Activated T-cell treated with anti-CD3 and anti-CD28 coated beads, Interleukin-2, amount 50 U/mL, for 1 hour (primary cell): Measurements from ENCODE around the gene GPR26.

ENCODE experiments used
- DNase-seq: peaks from one replicate; pipeline ENCODE4 v3.0.0-alpha.2; 2020

Gene GPR26

DNA sequence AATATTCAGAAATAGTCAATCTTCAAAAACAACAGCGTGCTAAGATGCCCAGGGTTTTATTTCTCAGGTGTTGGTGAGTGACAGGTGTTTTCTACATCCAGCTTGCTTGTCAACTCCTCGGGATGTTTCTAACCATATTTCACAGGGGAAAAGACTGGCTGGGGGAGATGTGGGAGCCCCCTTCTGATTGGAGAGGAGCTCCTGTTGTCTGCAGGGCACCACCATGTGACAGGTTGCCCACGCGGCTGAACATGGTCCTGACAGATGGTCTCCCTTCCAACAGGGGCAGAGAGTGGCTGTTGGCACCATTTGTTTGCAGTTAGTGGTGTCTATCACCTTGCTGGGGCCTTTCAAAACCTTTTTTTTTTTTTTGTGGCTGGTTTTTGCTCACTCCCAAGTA lies 16.5 kb upstream of the GPR26 start:
- no peak for DNase-seq

DNA sequence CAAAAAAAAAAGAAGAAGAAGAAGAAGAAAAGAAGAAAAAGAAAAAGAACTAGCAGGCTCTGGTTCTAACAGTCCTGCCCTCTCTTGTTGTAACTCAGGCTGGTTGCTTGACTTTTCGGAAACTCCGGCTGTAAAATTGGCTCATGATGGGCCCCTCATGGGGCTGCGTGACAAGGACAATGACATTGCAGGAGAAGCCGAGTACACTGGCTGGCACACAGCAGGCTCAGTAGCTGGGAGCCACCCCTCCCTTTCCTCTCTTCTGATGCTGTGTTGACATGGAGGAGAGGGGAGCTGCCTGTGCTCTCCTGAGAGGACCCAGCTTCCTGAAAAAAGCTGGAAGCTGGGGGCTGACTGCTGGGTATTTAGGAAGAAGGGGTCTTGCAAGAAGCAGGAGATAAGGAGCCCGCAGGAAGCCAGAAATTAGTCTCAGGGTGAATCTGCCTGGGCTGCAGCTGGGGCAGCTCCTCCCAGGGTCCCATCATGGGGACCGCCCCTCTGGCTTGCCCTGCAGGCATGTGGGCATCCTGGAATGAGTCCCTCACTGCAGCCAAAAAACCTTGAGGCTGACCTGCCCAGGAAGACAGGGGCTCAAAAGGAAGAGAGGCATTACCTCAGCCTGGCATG lies 14.6 kb upstream of the GPR26 start:
- DNase-seq = no peak

DNA sequence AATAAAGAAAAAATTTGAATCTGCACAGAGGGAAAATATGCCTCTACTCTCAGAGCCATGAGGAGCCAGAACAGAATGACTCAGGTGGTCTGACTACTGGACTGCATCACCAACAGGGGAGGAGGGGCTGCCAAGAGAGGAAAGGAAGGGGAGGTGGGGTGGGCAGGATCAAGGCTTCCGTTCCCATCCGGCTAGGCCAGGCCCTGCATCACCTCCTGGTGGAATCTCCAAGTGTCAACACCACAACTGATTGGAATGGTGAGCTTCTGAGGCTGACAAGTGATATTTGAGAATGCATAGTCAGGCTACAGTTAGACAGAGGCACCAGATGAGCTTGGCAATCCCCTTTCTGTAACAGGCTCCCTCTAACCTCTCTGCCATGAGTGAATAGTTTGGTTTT lies 10.4 kb upstream of the GPR26 start:
- DNase-seq = no peak

DNA sequence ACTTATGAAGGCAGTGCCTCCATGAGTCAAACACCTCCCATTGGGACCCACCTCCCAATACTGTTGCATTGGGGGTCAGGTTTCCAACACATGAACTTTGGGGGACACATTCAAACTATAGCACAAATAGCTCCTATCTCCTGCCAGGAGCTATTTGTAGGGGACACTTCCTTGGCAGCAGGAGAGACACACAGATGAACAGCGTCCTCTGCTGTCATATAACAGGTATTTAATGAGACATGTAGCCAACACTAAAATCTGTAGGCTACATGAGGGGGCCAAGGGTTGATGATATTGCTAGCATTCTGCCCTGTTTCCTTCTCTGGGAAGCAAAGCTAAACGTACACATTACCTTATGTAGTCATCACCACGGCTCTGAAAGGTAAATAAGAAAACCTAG lies 2.6 kb upstream of the GPR26 start:
- no peak for DNase-seq

DNA sequence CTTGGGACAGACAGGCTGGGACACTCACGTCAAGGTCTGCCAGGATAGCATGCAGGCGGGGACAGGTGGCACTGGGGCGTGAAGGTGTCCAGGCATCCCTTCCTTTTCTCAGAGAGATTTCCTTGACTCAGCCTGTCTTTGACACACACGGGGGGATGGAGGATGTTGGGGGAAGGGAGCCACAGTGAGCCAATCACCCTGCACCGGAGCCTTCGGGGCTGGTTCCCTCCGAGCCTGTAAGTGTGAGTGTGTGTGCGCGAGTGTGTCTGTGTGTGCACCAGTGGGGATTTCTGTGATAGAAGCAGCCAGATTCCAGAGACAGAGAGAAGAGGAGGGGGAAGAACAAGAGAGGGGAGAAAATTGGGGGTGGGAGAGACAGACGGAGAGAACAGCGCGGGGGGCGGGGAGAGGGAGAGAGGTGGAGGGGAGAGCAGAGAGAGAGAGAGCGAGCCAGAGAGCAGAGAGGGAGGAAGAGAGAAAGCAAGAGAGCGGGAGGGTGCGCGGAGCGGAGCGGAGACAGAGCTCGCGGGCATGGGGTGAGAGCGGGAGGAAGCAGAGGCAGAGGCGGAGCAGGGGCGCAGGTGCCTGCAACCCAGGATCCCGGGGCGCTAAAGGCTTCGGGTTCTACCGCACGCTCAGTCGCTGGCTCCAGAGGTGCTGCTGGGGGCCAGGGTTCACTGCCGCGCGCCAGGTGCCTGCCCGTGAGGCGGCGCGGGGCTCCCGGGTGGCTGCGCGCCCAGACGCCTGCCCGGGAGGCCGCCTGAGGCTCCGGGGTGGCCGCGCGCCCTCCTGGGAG lies 466 bp upstream of the GPR26 start:
- no peak for DNase-seq

DNA sequence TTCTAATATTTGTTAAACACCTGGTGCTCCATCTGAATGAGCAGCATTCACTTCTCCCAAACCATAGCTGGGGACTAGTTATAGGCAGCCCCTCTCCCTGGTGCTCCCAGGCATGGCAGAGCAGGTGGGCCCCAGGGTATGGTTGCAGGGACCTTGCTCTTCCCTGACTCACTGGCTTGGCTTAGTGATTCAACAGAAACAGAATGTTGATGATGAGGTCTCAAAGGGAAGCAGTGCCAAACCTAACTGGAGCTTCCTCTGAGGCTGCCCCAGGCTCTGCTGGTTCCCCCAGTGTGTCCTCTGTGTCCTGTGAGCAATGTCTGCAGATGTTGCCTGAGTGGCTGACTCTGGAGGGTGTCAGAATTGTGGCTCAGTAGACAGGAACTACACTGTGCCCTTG lies 3.7 kb downstream of the GPR26 start:
- DNase-seq = no peak

DNA sequence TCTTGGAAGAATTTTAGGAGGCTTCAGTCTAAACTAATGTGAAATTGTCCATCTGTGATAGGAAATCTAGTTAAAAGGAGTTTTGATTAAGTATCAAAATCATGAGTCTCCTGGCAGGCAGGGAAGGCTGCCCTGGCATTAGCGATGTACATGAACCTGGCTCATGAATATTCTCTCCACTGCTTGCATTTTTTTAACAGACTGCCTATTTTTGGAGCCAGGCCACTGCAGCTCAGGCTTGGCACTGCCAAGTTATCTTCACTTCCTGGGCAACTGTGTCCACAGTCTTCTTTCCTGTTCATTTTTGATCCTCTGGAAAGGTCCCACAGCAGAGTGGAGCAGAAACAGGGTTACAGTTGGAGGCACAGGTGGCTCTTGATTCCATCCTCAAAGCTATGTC lies 7.0 kb downstream of the GPR26 start:
- DNase-seq = no peak

DNA sequence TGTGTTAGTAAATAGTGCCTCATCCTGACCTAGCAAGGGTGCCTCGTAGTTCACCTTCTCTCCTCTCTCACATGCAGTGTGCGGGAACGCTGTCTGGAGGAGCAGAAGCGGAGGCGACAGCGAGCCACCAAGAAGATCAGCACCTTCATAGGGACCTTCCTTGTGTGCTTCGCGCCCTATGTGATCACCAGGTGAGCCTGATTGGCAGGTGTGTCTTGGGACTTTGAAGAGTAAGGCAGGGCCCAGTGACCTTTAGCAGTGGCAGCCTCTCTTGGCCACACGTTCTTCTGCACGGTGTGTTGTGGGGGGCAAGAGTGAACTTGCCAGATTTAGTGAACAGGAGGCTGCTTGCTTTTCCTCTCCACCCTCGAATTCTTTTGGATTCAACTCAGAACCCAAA lies 8.6 kb downstream of the GPR26 start:
- DNase-seq = no peak

DNA sequence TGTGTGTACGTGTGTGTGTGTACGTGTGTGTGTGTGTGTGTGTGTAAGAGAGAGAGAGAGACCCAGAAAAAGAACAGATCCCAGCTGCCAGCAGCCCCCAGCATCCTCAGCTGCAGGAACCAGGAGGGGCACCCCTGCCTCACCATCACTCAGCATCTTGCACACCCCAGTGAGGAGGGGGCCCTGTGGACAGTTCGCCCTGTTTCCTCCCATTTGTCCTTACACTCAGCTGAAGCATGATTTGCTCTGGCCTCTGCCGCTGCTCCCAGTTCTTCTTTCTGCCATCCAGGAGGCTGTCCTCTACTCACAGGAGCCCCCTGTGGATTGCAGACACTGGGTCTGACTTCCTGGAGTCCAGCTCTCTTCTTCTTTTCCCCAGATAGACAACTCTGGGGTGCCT lies 9.7 kb downstream of the GPR26 start:
- DNase-seq = no peak

DNA sequence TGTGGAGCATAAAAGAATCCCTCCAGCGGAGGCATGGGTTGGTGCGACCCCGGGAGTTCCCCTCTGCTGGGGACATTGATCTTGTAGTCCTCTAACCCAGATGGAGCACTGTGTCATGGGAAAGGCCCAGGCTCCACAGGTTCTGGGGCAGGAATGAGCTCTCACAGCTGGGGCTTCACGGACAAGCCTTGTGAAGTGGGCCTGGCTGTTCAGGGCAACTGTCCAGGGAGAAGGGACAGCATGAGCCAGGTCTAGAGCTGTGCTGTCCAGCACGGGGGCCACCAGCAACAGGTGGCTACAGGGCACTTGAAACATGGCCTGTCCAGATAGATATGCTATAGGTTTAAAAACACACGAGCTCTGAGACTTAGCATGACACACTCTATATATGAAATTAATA lies 11.4 kb downstream of the GPR26 start:
- no peak for DNase-seq

DNA sequence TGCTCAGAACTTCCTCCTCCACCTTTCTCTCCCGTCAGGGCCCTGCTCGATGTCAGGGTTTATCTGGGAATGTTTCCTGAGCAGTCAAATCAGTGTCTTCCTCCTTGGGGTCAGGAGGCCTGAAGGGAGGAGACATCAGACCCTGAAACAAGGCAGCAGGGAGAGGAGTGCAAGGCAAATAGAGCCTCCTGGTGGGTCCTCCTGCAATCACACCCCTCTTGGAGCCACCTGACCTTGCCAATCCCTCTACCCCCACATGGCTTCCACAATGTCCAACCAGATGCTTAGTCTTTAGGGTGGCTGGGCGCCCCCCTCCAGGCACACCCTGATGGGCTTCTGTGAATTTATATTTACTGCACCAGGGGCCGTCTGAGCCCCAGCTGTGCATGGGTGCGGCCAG lies 12.2 kb downstream of the GPR26 start:
- DNase-seq = no peak

DNA sequence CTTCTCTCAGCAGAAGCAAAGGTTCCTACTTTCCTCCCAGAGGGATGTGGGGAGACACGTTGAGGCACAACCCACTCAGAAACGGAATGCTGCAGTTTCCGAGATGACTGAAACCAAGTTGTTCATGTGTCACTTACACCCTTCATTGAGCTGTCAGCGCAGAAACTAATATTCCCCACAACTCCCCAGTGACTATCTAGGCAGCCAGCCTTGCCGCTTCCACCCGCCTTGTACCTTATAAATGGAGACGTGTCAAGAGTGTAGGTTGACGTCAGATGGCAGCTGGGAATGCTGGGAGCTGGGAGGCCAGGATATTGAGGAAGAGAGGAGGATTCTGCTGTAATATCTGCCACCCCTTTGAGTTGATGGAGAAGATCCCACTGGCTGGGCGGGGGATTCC lies 15.1 kb downstream of the GPR26 start:
- no peak for DNase-seq

DNA sequence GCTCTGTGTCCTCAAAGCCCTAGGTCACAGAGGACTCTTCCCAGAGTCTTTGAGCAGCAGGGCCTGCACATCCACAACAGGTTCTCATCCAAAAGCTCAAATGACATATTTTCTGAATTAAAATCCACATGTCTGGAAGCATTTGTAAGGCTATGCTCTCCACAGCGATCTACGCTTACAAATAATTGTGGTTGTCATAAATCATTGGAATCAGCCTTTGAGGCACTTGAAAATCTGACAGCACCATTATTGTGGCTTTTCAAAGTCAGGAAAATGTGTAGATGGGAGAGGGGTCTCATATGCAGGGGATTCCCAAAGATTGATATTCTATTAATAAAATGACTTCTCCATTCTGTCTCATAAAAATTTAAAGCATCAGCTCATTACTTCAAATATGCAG lies 16.3 kb downstream of the GPR26 start:
- no peak for DNase-seq

DNA sequence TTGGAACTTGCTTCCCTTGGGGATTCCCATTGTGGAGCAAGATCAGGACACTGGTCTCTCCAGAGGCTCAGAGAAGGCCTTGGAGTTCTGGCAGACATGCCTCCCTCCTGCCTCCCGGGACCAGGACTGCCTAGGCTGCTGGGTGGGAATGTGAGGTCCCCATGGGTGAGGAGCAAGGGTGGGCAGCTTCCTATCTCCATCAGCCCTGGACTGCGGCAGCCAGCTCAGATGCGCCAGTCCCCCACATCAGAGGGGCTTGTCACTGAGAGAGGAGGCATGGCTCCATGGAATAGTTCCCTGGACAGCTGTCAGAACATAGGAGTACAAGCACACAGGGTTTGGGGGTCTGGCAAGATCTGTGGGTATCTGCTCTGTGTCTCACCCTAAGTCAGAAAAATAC lies 17.3 kb downstream of the GPR26 start:
- DNase-seq = no peak

DNA sequence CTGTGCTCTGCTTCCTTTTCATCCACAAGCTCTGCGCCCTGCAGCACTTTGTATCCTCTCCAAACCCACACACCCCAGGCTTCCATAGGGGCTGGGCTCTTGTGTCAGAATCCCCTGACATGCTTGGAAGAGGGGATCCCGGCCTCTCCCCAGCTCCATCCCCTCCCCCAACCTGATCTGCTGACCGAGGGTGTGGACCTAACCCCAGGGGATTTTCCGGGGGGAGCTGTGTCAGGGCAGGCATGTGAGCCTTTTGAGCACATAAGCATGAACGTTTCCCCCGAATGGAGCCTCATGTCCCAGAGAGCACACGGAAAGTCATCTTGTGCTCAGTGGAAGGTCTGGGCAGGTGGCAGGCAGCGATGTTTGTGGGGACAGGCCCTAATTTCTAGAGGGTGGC lies 17.7 kb downstream of the GPR26 start:
- no peak for DNase-seq

DNA sequence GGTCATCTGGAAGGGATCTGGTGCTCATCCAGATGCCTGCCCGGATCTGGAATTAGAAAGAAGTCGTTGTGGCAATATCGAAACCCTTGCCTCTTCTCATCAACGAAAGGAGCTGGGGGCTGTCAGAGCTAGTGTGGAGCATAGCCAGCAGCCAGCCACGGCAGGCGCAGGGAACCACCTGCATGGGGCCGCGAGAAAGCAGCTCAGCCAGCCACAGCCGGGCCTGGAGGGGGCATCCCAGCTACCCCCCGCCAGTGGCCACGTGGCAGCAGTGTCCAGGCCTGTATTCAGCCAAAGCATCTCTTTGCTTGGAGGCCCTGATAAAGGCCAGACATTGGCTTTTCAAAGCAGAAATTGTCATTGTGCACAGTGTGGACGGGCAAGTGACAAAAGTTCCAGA lies 19.1 kb downstream of the GPR26 start:
- no peak for DNase-seq

DNA sequence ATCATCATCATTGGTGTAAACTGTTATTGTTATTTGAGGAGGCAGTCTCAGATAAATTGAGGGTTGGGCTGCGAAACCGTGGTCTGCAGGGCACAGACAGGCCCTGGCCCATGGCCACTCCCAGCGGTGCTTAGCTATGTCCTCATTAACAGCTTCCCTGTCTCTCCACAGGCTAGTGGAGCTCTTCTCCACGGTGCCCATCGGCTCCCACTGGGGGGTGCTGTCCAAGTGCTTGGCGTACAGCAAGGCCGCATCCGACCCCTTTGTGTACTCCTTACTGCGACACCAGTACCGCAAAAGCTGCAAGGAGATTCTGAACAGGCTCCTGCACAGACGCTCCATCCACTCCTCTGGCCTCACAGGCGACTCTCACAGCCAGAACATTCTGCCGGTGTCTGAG lies 21.6 kb downstream of the GPR26 start:
- no peak for DNase-seq

DNA sequence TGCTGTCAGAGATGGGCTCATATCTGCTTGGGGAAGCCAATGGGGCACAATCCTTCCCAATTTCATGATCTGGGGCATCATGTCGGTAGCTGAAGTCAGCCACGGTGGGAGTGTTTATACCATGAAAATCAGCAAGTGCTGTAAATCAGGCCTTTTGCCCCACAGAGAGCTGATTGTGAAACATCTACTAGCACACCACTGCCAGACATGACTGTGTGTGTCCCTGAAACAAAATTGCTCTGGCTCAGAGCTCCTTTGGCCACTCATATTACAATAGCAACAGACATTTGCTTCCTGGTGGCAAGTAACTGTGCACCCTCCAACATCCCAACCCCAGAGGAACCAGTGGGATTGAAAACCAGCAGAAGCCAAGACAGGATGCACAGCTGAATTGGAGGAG lies 23.7 kb downstream of the GPR26 start:
- DNase-seq = no peak

DNA sequence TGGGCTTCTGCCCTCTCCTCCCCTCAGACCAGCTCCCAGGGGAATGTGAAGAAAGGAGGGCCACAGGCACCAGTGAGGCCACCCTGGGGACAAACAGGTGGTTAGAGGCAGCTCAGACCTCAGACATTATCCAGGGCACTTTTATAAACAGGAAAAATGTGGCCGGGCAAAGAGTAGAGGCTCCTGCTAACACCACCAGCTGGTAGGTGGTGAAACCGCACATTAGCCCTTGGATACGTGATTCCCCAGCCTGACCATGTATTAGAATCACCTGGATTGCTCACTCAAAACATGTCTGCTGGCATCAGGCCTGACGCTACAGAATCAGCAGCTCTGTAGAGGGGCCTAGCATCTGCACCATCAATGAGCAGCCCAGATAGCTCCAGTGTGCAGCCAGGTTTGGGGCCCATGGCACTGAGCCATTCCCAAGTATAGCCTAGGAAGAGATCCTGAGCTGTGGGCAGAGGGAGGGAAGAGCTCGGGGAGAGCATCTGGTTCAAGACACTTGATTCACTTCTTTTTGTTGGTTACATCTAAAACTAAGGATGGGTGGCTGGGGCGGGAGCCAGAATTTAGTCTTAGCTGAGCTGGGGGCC lies 37.1 kb downstream of the GPR26 start:
- DNase-seq = no peak

DNA sequence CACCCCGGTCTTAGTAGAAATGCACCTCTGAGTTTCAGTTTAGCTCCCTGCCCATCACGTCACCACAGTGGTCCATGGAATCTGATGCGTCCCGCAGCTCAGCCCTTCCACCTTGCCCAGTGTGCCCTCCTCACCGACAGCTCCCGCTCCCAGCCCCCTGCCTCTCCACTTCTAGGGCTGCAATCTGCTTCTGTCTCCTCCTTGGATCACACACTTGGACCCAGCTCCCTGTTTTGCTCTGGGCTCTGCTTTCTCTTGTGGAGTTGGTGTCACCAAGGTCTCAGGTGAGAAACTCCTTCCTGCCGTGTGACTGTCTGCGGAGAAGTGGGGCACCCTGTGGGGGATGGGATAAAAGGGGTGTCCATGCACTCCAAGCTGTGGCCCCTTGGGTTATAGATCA lies 37.9 kb downstream of the GPR26 start:
- DNase-seq = no peak

DNA sequence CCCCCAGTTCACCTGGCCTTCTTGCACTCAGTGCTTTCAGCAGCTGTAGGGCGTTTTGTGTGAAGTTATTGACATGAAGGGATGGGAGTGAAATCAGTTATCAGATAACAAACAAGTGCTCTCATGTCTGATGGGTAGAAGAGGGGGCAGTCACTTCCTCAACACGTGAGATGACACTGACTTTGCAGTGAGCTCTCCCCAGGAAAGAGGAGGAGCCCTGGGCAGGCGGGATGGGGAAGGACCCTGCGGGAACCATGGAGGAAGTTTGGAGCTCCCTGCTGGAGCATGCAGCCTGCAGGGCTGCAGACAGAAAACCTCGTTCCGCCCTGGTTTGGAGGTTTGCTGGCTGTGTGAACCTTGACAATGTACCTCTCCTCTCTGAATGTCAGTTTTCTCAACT lies 38.7 kb downstream of the GPR26 start:
- DNase-seq = no peak

DNA sequence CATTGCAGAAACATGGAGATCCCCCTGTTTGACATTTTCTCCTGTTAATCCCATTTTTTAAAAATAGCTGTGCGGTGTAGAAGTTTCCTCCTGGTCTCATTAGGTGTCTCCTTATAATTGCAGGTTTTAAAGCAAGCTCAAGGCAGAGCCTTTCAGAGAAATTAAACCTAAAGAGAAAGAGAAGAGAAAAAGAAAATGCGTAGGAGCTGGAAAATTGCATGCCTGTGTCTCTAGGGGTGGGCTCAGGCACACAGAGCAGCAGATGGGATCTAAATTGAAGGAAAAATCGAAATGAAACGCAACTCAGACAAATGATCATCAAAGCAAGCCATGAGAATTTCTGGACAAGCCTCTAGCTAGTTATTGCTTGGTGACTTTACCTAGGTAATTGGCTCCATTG lies 40.1 kb downstream of the GPR26 start:
- DNase-seq = no peak

DNA sequence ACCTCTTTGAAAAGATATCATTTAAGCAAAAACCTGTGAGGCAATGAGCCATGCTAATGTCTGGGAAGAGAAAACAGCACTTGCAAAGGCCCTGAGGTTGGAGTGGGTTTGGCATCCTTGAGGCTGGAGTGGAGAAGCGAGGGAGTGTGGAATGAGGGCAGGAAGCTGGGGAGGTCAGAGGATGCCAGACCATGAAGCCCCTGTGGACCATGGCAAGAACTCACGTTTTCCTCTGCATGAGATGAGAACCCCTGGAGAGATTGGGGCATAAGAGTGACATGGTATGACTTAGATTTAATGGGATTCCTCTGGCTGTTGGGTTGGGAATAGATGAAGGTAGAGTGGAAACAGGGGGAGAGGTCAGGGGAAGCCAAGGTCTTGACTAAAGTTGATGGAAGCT lies 49.4 kb downstream of the GPR26 start:
- no peak for DNase-seq

DNA sequence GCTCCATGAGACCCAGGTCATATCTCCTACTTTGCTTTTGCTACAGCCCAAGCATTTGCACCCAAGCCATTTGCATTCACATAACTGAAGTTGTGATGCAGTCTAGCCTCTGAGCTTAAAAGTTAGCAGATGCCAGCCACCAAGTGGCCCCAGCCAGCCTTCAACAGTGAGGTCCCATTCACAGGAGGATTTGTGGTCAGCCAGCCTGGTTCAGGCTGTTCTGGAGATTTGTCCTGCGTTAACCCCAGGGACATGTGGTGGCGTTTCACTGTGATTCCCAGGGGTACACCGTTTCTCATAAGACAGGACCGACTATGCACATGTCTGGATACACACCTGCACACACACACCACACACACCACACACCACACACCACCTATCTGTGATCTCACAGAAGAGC lies 51.2 kb downstream of the GPR26 start:
- no peak for DNase-seq
